Kidney (tissue), 14 donors: Measurements from ENCODE around the gene ANKMY1. TPM values are rescaled to one million over a fixed set of nuclear protein-coding genes. Genes with fewer than 3 reads are reported as not detected.
"Not testable (repeated sequence)": the region's sequence is repeated elsewhere in the genome, so short reads cannot be mapped to it uniquely, and the experiment has no call there.

ENCODE experiments used
- DNase-seq, 5 donors: peaks; one replicate each; pipeline ENCODE4 v3.0.0-alpha.2; 2013 to 2020
- FAIRE-seq: peaks from 2 replicates; lab custom pipeline; 2012; peaks lifted over from hg19 to GRCh38; lab: Jason Lieb, UNC
- H3K27ac ChIP-seq, 2 donors: one replicate each; pipeline ENCODE4 v1.7.0; 2013; ENCODE audit warnings: low read depth in 2 of 2, low read length in 2 of 2, inconsistent platforms in 1 of 2
- H3K27me3 ChIP-seq: one replicate; pipeline ENCODE4 v1.7.1; 2013; ENCODE audit warnings: low read length, inconsistent platforms; ENCODE audit not compliant: control insufficient read depth, insufficient read depth
- H3K36me3 ChIP-seq, 3 donors: one replicate each; pipeline versions ENCODE4 v1.7.0 to v1.7.1; 2013; ENCODE audit warnings: low read length in 3 of 3, control low read depth in 1 of 3, inconsistent platforms in 1 of 3; ENCODE audit not compliant: insufficient read depth in 3 of 3, control insufficient read depth in 2 of 3
- H3K4me1 ChIP-seq, 3 donors: one replicate each; pipeline versions ENCODE4 v1.7.0 to v1.7.1; 2013; ENCODE audit warnings: low read length in 3 of 3, inconsistent platforms in 1 of 3, low read depth in 1 of 3; ENCODE audit not compliant: control insufficient read depth in 2 of 3, insufficient read depth in 2 of 3
- H3K4me3 ChIP-seq, 3 donors: one replicate each; pipeline versions ENCODE4 v1.7.0 to v1.8.1; 2013; ENCODE audit warnings: low read length in 3 of 3, control low read depth in 1 of 3, inconsistent platforms in 1 of 3
- H3K9ac ChIP-seq, 3 donors: one replicate each; pipeline versions ENCODE4 v1.7.0 to v1.7.1; 2013; ENCODE audit warnings: low read length in 3 of 3, control low read depth in 1 of 3, inconsistent platforms in 1 of 3
- H3K9me3 ChIP-seq, 3 donors: one replicate each; pipeline versions ENCODE4 v1.7.0 to v1.7.1; 2013; ENCODE audit warnings: low read length in 3 of 3, control low read depth in 1 of 3, inconsistent platforms in 1 of 3; ENCODE audit not compliant: control insufficient read depth in 2 of 3, insufficient read depth in 1 of 3
- CTCF ChIP-seq: IDR thresholded peaks from 3 replicates; pipeline ENCODE4 v1.5.1; 2012; ENCODE audit warnings: mild to moderate bottlenecking, moderate library complexity, borderline replicate concordance; ENCODE audit not compliant: insufficient read depth; ENCODE audit errors: extremely low read depth
- intact Hi-C: fragments of 100-400 bp; cut with DNase I; formaldehyde crosslinking; loops from one replicate; pipeline ENCODE4 v1.11.1; 2022
- polyA plus RNA-seq: library from polyadenylated mRNA; stranded (reverse); fragments of 350-450 nt; fragmentation: Illumina TruSeq; extraction: RNeasy Lipid Tissue Mini Kit (QIAGEN cat#74804); gene quantifications from one replicate; pipeline ENCODE4 v1.2.3, GENCODE V29; 2014; ENCODE audit warnings: low read depth, low replicate concordance; ENCODE audit not compliant: insufficient read depth
- total RNA-seq: library from RNA; stranded (reverse); fragmentation: NEBNext Ultra II Directional; extraction: Animal tissue kit (Norgen Biotek cat#: 25700); gene quantifications from one replicate; pipeline ENCODE4 v1.2.1, GENCODE V29; 2021
- donor health status: control.
- donor health status: control.
- donor health status: control.
- donor health status: control.
- donor health status: control.
- donor health status: DM: yes; HTN: yes; CAD: no.
- donor health status: Normal renal cell carcinoma (clear cell type).

The ANKMY1 gene
- total and polyA plus RNA-seq, 2 donors from 2014 or later: 3.0 to 22.1 TPM

DNA sequence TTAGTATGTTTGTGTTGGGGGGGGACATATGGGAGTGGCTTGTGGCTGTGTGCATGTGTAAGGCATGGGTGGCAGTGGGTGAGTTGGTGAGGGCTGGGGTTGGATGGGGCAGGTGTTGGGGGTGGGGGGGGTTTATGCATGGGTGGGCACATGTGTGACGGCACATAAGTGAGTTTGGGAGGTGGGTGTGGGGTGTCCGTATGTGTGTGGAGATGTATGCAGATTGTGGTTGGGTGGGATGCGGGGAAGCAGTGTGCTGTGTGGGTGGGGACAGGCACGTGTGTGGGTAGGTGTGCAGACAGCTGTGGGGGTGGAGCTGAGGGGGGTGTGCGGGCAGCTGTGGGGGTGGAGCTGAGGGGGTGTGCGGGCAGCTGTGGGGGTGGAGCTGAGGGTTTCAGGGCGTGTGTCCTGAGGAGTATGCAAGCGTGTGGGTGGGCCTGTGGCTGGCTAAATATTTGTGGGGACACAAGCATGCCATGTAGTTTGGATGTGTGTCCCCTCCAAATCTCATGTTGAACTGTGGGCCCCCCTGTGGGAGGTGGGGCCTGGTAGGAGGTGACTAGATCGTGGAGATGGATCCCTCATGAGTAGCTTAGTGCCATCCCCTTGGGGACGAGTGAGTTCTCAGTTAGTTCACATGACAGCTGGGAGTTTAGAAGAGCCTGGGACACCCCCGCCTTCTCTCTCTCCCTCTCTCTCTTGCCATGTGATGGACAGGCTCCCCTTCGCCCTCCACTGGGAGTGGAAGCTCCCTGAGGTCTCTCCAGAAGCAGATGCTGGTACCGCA is 59.4 kb downstream of the ANKMY1 start:
- intact Hi-C loops: no loop called here
- H3K4me1 ChIP-seq: no peaks in the 10 kb centered on the region
- DNase-seq (no peak), FAIRE-seq (no peak)
- no peak overlapping the region for H3K27ac ChIP-seq
- no peak overlapping the region for H3K4me3 ChIP-seq
- TF ChIP-seq CTCF: no peak
- H3K9ac ChIP-seq: no peak overlapping the region
- H3K27me3 ChIP-seq: no peaks in the 10 kb centered on the region
- H3K9me3 ChIP-seq: no peaks in the 10 kb centered on the region
- peaks cover 0 to 4% (median 0%) of the 10 kb centered on the region in 3 donors for H3K36me3 ChIP-seq

GRCh38 chr2:240497082-240497481 is 60.7 kb downstream of the ANKMY1 start:
- H3K4me1 ChIP-seq, H3K27me3 ChIP-seq, H3K4me3 ChIP-seq, H3K9me3 ChIP-seq, intact Hi-C loops, H3K36me3 ChIP-seq, H3K9ac ChIP-seq, FAIRE-seq, H3K27ac ChIP-seq: not testable (repeated sequence)
- peak in 1 of 5 donors; percentile 29 for DNase-seq

- H3K27ac ChIP-seq, H3K9ac ChIP-seq, intact Hi-C loops, H3K27me3 ChIP-seq, DNase-seq, FAIRE-seq, H3K4me3 ChIP-seq, H3K9me3 ChIP-seq, H3K36me3 ChIP-seq, H3K4me1 ChIP-seq: not testable (repeated sequence)
These were observed 62.8 kb downstream of the ANKMY1 start for GRCh38 chr2:240494942-240495341.

DNA sequence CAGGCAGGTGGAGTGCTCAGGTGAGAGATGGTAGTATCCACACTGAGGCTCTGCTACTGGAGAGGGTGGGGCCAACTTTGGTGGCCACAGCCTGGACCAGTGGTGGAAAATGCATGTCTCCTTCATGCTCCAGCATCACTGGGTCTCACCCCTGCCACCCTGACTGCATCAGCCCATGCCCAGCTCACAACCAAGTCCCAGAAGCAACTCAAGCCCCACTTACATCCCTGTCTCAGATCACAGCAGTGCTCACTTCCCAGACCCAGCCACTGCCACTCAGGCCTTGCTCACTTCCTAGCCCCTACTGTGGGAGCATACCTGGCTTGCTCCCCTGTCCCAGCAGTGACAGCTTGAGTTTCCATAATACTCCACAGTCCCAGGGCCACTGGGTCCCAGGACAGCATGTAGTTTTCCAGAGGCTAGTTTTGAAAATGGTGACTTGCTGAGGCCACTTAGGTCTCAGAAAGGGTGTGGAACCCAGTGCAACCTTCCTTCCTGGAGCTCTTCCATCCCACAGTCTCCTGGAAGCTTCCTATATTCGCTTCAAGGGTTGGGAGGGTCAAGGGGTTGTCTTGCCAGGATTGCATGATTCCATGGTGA is 63.5 kb downstream of the ANKMY1 start:
- FAIRE-seq: no peak
- intact Hi-C loops: no loop called here

More for the DNA sequence above, 63.5 kb downstream of the ANKMY1 start:
- no peak overlapping the region for H3K27ac ChIP-seq
- peaks cover 0 to 4% (median 0%) of the 10 kb centered on the region in 3 donors for H3K36me3 ChIP-seq
- TF ChIP-seq CTCF: no peak
- peaks cover 0 to 4% (median 2%) of the 10 kb centered on the region in 3 donors for H3K9me3 ChIP-seq
- H3K4me3 ChIP-seq: no peak overlapping the region
- no peaks in the 10 kb centered on the region for H3K4me1 ChIP-seq
- no peak overlapping the region for H3K9ac ChIP-seq
- DNase-seq: no peak
- no peaks in the 10 kb centered on the region for H3K27me3 ChIP-seq
